Smooth muscle cell of trachea (primary cell): Measurements from ENCODE around the gene ASPHD2. TPM values are rescaled to one million over a fixed set of nuclear protein-coding genes. Genes with fewer than 3 reads are reported as not detected.

ENCODE experiments used
- total RNA-seq: library from RNA; depleted of rRNA; stranded (reverse); fragments of >200 nt; gene quantifications from 2 replicates; pipeline ENCODE4 v1.2.1, GENCODE V29; 2014

Gene ASPHD2
- 0.87 and 2.2 TPM in 2 replicates for total RNA-seq

GRCh38 chr22:26428515-26429457 is at the start of gene ASPHD2:
Gene ASPHD2, plus strand, starts transcription at chr22:26429260. Its CDS starts 4,356 bp downstream, at chr22:26433616.

GRCh38 chr22:26483439-26484359 is 54.6 kb downstream of the ASPHD2 start, which contains the start of the genes HPS4 and SRRD:
Gene HPS4, minus strand, starts transcription at chr22:26483783. Its CDS starts 2,021 bp downstream, at chr22:26481762.
Gene SRRD, plus strand, starts transcription at chr22:26483877. Its CDS starts 14 bp downstream, at chr22:26483891.

Other genes with a start within 250 kb of the ASPHD2 start
- gene HPS4, start 54.5 kb downstream of the ASPHD2 start, total RNA-seq: 30.6 and 36.1 TPM in 2 replicates
- 11.1 and 14.3 TPM in 2 replicates for gene SRRD, start 54.6 kb downstream of the ASPHD2 start, total RNA-seq
- gene TFIP11, start 83.2 kb downstream of the ASPHD2 start, total RNA-seq: 40.6 and 42.5 TPM in 2 replicates
- 15.1 and 35.1 TPM in 2 replicates for gene TPST2, start 160.9 kb downstream of the ASPHD2 start, total RNA-seq
- not detected in 2 replicates for gene CRYBB1, start 188.8 kb downstream of the ASPHD2 start, total RNA-seq
- not detected in 2 replicates for gene CRYBA4, start 192.7 kb downstream of the ASPHD2 start, total RNA-seq
- gene MIAT, start 228.3 kb downstream of the ASPHD2 start, total RNA-seq: 1.3 and 1.9 TPM in 2 replicates